22Rv1 (cell line): ENCODE measurements around the gene TOGARAM1.

ENCODE experiments used
- CTCF ChIP-seq: fragments of 450-650 bp; IDR thresholded peaks from 2 replicates; pipeline ENCODE4 v1.5.1; 2017; ENCODE audit warnings: mild to moderate bottlenecking
- ZFX ChIP-seq: fragments of 450-650 bp; IDR thresholded peaks from 2 replicates; pipeline ENCODE4 v1.6.1; 2017; ENCODE audit warnings: antibody characterized with exemption, borderline replicate concordance

- TF ChIP-seq CTCF (no peak), ZFX (no peak)
These were observed 89.9 kb downstream of the TOGARAM1 start for GRCh38 chr14:45051896-45052295.
